GM21825 (cell line): ENCODE data around the gene GABRA4.

Source experiments
- ATAC-seq: cut with Tn5 transposase; IDR thresholded peaks from one replicate; pipeline ENCODE4 v1.9.1; 2021; ENCODE audit warnings: mild to moderate bottlenecking, moderate library complexity; ENCODE audit not compliant: unreplicated experiment

The GABRA4 gene

GRCh38 chr4:46931981-46932380 is 61.4 kb downstream of the GABRA4 start:
- ATAC-seq = peak; percentile 83

GRCh38 chr4:46930891-46931290 is 62.5 kb downstream of the GABRA4 start:
- ATAC-seq = no peak

DNA sequence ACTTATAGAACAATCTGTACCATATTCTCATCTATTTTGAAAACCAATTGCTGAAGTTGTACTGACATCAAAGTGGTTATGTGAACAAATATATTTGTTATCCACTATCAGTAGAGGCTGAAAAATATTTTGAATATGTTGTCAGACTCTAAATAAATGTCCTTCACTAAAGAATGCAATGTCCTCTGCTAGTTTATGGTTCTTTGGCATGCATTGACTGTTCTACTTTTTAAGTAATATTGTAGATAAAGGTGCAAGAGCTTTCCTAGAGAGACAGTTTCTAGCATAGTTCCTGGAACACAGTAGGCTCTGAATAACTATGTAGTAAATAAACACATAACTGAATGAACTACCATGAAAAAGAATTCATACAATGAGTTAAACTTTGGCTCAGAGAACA is 66.2 kb downstream of the GABRA4 start:
- no peak for ATAC-seq

DNA sequence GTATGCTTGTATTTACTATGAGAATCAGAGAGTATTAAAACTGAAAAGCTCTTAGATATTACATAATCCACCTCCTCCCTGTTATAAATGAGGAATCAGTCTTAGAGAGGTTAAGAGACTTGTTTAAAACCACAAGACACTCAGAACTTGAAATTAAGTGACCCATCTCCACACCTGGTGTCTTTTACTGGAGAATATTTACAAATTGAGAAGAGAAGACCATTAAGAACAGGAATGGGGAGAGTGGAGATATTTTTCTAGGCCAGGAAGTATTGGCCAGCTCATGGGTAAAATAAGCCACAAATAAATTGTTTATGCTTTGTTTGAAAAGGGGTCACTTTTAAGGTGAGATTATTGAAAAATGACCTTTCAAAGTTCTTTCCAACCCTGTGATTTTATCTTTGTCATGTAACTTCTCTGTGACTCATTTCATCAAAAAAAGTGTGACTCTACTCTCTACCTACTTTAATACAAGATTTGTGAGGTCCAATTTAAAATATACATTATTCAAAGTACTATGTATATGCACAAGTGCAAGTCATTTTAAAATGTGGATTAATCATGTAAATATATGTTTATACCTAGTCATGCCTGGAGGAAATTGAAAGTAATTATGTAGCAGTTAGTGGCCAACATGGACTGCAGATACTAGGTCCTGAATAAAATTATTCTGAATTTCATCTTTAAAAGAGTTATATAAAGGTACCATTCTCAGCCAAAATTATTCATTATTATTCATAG is 68.4 kb downstream of the GABRA4 start:
- no peak for ATAC-seq

GRCh38 chr4:46922205-46922604 is 71.2 kb downstream of the GABRA4 start:
- ATAC-seq = no peak

GRCh38 chr4:46909078-46909477 is 84.3 kb downstream of the GABRA4 start, which contains the start of gene COX7B2:
Gene COX7B2 (minus strand): TSS chr4:46909245. CDS start chr4:46735192, 174,053 bp downstream.
- no peak for ATAC-seq

DNA sequence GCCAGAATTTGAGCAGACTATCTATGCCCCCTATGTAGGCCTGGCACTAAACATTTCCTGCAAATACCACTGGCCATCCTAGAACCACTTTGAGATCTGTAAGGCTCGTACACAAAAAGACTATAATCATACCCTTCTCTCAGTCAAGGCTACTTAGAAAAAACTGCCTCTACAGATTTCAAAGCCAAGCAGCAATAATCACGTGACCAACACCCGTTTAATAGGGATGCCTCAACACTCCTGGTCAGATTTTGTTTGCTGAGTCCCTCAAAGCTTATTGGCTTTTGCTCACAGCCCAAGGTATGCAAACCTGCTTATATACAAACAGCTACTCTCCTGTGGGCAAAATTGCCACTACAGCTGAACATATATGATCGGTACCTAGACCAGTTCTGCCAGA is 85.2 kb downstream of the GABRA4 start:
- no peak for ATAC-seq

GRCh38 chr4:46900082-46900481 is 93.3 kb downstream of the GABRA4 start:
- no peak for ATAC-seq

GRCh38 chr4:46894826-46895225 is 98.6 kb downstream of the GABRA4 start:
- ATAC-seq = no peak

- no peak for ATAC-seq
Measured at GRCh38 chr4:46890056-46890455, 103.3 kb downstream of the GABRA4 start.

DNA sequence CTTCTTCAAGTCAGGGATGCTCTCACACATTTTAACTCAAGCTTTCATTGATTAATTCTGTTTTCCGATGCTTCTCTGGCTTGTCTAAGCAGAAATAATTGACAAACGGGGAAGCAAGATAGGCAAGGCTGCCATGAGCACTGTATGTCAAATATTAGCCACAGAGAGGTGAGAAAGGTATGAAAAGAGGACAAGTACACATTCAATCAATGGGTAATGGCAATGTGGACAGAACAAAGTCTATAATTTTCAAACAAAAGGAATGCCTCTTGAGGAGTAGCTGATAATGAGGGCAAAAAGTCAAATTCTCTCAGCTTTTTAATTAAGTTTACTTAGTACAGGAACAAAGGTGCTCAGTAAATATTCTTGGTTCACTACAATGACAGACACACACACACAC is 104.0 kb downstream of the GABRA4 start:
- no peak for ATAC-seq

DNA sequence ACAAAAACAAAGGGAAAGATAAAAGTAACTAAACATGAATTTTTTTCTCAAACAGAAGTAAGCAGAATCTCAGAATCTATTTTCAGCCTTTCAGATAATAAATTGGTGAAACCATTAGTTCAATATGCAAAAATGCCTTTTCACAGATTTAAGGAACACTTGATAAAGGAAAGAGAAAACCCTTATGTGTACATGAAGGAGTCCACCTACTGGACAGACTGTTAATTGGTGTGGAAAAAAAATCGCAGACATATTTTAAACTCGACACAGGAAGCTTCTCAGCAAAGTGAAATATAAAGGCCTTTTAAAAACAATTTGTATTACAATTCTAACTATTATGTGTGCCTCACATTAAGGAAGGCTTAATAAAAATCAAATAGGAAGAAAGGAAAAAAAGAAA is 106.7 kb downstream of the GABRA4 start:
- ATAC-seq = no peak

- no peak for ATAC-seq
Measured at GRCh38 chr4:46878641-46879040, 114.7 kb downstream of the GABRA4 start.

GRCh38 chr4:46874811-46875210 is 118.6 kb downstream of the GABRA4 start:
- no peak for ATAC-seq

DNA sequence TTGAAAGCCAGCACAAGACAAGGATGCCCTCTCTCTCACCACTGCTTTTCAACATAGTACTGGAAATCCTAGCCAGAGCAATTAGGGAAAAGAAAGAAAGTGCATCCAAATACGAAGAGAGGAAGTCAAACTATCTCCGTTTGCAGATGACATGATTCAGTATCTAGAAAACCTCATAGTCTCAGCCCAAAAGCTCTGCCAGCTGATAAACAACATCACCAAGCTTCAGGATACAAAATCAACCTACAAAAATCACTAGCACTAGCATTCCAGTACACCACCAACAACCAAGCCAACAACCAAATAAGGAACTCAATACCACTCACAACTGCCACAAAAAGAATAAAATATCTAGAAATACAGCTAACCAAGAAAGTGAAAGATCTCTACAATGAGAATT is 123.0 kb downstream of the GABRA4 start:
- ATAC-seq = no peak
